HG03097 (cell line): ENCODE results near the gene PRR19.
"Not testable (repeated sequence)": the region's sequence is repeated elsewhere in the genome, so short reads cannot be mapped to it uniquely, and the experiment has no call there.

Source experiments
- ATAC-seq: cut with Tn5 transposase; IDR thresholded peaks from one replicate; pipeline ENCODE4 v1.9.1; 2021; ENCODE audit not compliant: unreplicated experiment, low FRiP score

The PRR19 gene

GRCh38 chr19:42301646-42302203 lies at the start of gene PRR19:
TSS of gene PRR19 (plus strand) at chr19:42302132. CDS start at chr19:42309585, 7,453 bp downstream.
- ATAC-seq = peak; percentile 21

- ATAC-seq = no peak
Measured at GRCh38 chr19:42252365-42253244, 49.3 kb upstream of the PRR19 start.

GRCh38 chr19:42253245-42254088 lies 48.5 kb upstream of the PRR19 start:
- ATAC-seq = peak; percentile 2

- ATAC-seq = peak; percentile 24
Measured at GRCh38 chr19:42254089-42254849, 47.7 kb upstream of the PRR19 start.

GRCh38 chr19:42254850-42255765 lies 46.8 kb upstream of the PRR19 start, which contains the start of gene ERF:
TSS of gene ERF (minus strand) at chr19:42255128. CDS start at chr19:42254999, 129 bp downstream.
- ATAC-seq = peak; percentile 68

GRCh38 chr19:42255766-42256745 lies 45.9 kb upstream of the PRR19 start:
- no peak for ATAC-seq

GRCh38 chr19:42257842-42258241 lies 44.1 kb upstream of the PRR19 start:
- ATAC-seq = not testable (repeated sequence)

GRCh38 chr19:42261763-42262162 lies 40.2 kb upstream of the PRR19 start:
- ATAC-seq = no peak

GRCh38 chr19:42266105-42266504 lies 35.8 kb upstream of the PRR19 start:
- ATAC-seq = not testable (repeated sequence)

GRCh38 chr19:42266928-42267603 lies 34.9 kb upstream of the PRR19 start:
- not testable (repeated sequence) for ATAC-seq

- no peak for ATAC-seq
Measured at GRCh38 chr19:42267644-42268141, 34.2 kb upstream of the PRR19 start.

- peak; percentile 47 for ATAC-seq
Measured at GRCh38 chr19:42268142-42268703, 33.7 kb upstream of the PRR19 start.

GRCh38 chr19:42268704-42269477 lies 33.0 kb upstream of the PRR19 start, which contains the start of gene CIC:
TSS of gene CIC (plus strand) at chr19:42269252. CDS start at chr19:42271784, 2,532 bp downstream.
- peak; percentile 87 for ATAC-seq

GRCh38 chr19:42269478-42270345 lies 32.2 kb upstream of the PRR19 start:
- ATAC-seq = no peak
